ENCODE measurements around the gene SEMA3B. TPM values are rescaled to one million over a fixed set of nuclear protein-coding genes. Genes with fewer than 3 reads are reported as not detected.
A peak's percentile ranks its signal among the peaks of the same experiment; 100 is the strongest.

Gene SEMA3B
- total RNA-seq, 1 experiment from 2014 or later, result 7.6 TPM

DNA sequence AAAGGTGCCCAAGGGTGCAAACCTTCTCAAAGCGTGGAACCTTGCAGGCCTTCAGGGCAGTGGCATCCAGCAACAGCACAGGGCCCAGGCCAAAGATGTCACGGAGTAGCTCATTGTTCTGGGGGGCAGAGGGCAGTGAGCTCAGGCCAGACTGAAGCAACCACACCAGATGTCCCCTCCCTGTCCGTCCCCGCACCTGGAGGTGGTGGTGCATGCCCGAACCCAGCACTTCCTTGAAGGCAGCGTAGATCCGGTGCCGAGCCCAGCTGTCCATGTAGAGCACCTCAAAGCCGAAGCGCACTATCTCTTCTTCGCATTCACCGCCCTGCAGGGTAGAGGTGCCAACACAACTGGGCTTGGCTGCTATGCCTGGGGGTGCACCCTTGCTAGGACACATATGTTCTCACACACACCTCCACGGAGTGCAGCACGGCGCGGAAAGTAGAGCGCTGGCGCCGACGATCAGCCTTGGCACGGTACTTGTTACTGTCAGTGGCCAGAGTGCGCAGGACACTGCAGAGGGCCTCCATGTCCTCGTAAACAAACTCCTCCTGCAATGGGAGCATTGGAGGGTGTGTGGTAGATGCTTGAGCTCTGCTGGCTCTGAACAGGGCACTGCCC lies 19.6 kb downstream of the SEMA3B start:
- H3K9me3 Mint-ChIP-seq (ENCODE audit: unreplicated experiment), result no peaks in the 10 kb centered on the region
- no peak for DNase-seq (ENCODE audit: unreplicated experiment)
- no TSS peak for BruUV-seq (replicated peaks)
- H3K27ac Mint-ChIP-seq (ENCODE audit: low read depth, unreplicated experiment), result no peak overlapping the region
- H3K4me3 Mint-ChIP-seq (ENCODE audit: unreplicated experiment), result no peak overlapping the region
- ChIA-PET POLR2A (interaction anchor here (0.7 to 0.8 kb wide), 2 partner anchors 40 to 66 kb away, joined by 3 read pairs; partner anchors contain the start of gene TUSC2), CTCF (interaction anchor here (0.6 to 6.2 kb wide), 6 partner anchors 9 to 96 kb away, joined by 3 to 38 read pairs (median 6); partner anchors contain the start of genes GNAT1, HYAL2 and LSMEM2)
- peaks cover 53% of the 10 kb centered on the region for H3K36me3 Mint-ChIP-seq (ENCODE audit: insufficient read depth, unreplicated experiment)
- H3K27me3 Mint-ChIP-seq (ENCODE audit: insufficient read depth, unreplicated experiment), result no peaks in the 10 kb centered on the region
- intact Hi-C loops (cut with micrococcal nuclease), result no loop called here
- TF ChIP-seq, protein P1, sequence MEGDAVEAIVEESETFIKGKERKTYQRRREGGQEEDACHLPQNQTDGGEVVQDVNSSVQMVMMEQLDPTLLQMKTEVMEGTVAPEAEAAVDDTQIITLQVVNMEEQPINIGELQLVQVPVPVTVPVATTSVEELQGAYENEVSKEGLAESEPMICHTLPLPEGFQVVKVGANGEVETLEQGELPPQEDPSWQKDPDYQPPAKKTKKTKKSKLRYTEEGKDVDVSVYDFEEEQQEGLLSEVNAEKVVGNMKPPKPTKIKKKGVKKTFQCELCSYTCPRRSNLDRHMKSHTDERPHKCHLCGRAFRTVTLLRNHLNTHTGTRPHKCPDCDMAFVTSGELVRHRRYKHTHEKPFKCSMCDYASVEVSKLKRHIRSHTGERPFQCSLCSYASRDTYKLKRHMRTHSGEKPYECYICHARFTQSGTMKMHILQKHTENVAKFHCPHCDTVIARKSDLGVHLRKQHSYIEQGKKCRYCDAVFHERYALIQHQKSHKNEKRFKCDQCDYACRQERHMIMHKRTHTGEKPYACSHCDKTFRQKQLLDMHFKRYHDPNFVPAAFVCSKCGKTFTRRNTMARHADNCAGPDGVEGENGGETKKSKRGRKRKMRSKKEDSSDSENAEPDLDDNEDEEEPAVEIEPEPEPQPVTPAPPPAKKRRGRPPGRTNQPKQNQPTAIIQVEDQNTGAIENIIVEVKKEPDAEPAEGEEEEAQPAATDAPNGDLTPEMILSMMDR (IDR thresholded peaks at IDR 0.05; ENCODE audit: unreplicated experiment), result no peak
- H3K4me1 Mint-ChIP-seq (ENCODE audit: insufficient read depth, unreplicated experiment), result peaks cover 14% of the 10 kb centered on the region

DNA sequence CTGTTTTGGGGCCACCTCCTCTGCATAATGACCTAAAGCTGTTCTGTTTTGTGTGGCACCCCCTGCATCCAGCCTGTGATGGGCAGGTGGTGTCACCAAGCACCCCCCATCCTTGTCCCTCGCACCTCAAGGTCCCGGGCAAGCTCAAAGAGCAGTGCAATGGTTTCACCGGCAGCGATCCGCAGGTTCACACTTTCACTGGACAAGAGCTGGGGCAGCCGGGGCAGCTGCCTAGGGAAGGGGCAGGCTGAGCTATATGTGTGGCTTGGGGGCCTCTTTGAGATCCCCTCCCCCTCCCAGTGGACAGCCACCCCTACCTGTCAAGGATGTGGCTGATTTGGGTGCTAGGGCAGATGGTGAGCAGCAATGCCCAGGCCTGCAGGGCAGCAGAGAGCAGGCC lies 20.2 kb downstream of the SEMA3B start:
- H3K36me3 Mint-ChIP-seq (ENCODE audit: insufficient read depth, unreplicated experiment), result peaks cover 52% of the 10 kb centered on the region
- H3K27ac Mint-ChIP-seq (ENCODE audit: low read depth, unreplicated experiment), result no peak overlapping the region
- DNase-seq (ENCODE audit: unreplicated experiment), result no peak
- intact Hi-C loops (cut with micrococcal nuclease), result no loop called here
- no peaks in the 10 kb centered on the region for H3K9me3 Mint-ChIP-seq (ENCODE audit: unreplicated experiment)
- no TSS peak for BruUV-seq (replicated peaks)
- H3K4me1 Mint-ChIP-seq (ENCODE audit: insufficient read depth, unreplicated experiment), result peaks cover 14% of the 10 kb centered on the region
- ChIA-PET POLR2A (interaction anchor here (0.9 kb wide), 1 partner anchor 37 kb away, joined by 3 read pairs; no protein-coding TSS in a partner anchor), CTCF (interaction anchor here (0.6 to 6.2 kb wide), 6 partner anchors 10 to 97 kb away, joined by 3 to 38 read pairs (median 6); partner anchors contain the start of genes GNAT1, HYAL2 and LSMEM2)
- TF ChIP-seq, protein P1 (IDR thresholded peaks at IDR 0.05; ENCODE audit: unreplicated experiment), result no peak
- peak overlapping the region; percentile 16 for H3K4me3 Mint-ChIP-seq (ENCODE audit: unreplicated experiment)
- no peaks in the 10 kb centered on the region for H3K27me3 Mint-ChIP-seq (ENCODE audit: insufficient read depth, unreplicated experiment)

DNA sequence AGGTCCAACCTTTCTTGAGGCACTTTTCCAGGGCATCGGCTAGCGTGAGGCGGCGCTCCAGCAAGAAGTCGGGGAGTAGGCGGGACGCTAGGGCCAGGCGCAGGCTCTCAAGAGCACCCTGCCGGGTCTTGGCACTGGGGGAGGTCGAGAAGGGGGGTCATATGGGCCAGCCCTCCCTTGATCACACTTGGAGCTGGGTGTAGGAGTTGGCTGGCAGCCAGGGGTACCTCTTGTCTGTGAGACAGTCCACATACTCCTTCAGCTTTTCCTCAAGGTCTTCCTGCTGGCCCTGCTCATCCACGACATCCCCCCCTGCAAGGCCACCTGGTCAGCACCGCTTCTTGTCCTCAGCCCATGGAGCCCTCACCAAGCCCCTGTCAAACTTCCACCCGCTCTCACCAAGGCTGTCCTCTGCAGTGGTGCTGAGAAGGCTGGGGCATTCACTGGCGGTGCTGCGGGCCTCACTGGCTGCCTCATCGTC lies 21.3 kb downstream of the SEMA3B start:
- ChIA-PET CTCF (interaction anchor here (0.6 to 6.2 kb wide), 5 partner anchors 11 to 426 kb away, joined by 4 to 38 read pairs (median 6); partner anchors contain the start of genes GNAT1, HYAL2 and LSMEM2), POLR2A (interaction anchor here (0.9 kb wide), 2 partner anchors 9 to 36 kb away, joined by 3 to 4 read pairs; partner anchors contain the start of genes HYAL3 and NAA80)
- peaks cover 46% of the 10 kb centered on the region for H3K36me3 Mint-ChIP-seq (ENCODE audit: insufficient read depth, unreplicated experiment)
- TF ChIP-seq, protein P1 (IDR thresholded peaks at IDR 0.05; ENCODE audit: unreplicated experiment), result no peak
- peak overlapping the region; percentile 16 for H3K4me3 Mint-ChIP-seq (ENCODE audit: unreplicated experiment)
- no peak for DNase-seq (ENCODE audit: unreplicated experiment)
- no peak overlapping the region for H3K27ac Mint-ChIP-seq (ENCODE audit: low read depth, unreplicated experiment)
- no TSS peak for BruUV-seq (replicated peaks)
- intact Hi-C loops (cut with micrococcal nuclease), result no loop called here
- peaks cover 14% of the 10 kb centered on the region for H3K4me1 Mint-ChIP-seq (ENCODE audit: insufficient read depth, unreplicated experiment)
- H3K27me3 Mint-ChIP-seq (ENCODE audit: insufficient read depth, unreplicated experiment), result no peaks in the 10 kb centered on the region
- H3K9me3 Mint-ChIP-seq (ENCODE audit: unreplicated experiment), result no peaks in the 10 kb centered on the region

Measured in MCF 10A (cell line).